Activated CD8-positive, alpha-beta memory T cell treated with anti-CD3 and anti-CD28 coated beads, Interleukin-2, amount 50 U/mL, for 48 hours (primary cell): ENCODE results near the gene KCNQ1OT1.

Experiments
- DNase-seq: peaks from one replicate; pipeline ENCODE4 v3.0.0-alpha.2; 2020

KCNQ1OT1 gene

DNA sequence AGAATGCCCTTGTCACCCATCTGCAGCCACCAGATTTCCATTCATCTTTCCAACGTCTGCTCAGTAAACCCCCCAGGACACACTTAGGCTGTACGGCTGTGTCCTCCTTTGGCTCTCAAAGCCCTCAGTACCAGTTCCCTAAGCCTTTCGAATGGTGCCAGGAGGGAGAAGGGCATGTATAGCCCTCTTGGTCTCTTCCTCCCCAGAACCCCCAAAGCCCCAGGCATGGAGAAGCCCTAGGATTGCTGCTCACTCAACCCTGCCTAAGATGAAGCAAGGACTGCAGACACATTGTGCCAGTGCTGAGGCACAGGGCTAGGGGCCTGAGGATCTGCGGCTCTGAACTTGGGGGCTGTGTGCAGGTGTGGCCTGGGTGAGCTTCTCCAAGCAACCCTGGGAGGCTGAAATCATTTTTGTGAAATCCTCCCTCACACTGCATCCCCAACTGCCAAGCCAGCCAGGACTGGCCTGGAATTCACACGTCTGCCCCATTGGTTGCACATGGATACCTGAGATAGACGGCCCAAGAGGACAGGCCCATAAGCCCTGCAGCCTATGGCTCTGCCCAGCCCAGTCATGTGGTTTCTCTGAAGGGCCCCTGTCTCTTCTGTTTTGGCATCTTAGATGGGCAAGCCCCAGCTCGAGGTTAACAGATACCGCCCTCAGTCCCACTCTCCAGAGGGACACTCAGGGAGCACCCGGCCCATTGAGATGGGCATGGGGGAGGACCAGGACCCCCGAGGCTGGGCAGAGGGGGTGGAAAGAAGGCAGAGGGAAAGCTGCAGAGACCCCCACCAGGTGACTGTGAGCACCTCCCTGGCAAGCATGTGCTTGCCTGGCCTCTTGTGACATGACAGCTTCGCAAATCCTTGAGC, 34.0 kb downstream of the KCNQ1OT1 start:
- no peak for DNase-seq

DNA sequence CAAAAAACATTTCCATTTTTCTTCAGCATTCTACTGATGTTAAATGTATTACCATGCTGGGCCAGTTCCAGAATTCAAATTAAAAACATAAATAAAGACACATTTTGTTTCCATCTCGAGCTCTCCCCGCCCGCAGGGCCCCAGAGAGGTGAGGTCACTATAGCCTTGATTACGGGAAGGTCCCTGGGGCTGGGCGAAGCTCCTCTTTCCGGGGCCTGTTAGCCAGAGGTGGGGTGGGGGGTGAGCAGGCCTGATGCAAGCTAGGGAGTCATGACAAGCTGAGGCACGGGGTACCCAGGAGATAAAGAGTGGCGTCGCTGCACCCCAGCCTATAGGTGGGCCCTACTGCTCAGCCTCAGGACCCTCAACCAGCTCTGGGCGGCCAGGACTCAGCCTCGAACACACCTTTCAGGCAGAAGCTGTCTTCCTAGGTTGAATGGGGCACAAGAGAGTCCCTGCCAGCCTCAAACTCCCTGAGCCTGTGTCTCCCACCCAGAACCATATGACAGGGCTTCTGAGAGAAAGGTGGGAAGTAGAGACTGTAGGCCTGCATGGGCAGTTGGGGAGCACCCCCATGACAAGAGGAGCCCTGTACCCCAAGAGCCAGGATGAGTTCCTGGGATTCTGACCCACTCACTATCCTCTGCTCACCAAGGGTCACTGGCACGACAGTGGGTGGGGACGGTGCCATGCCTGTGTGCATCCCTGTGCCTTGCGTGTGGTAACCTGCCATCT, 34.8 kb downstream of the KCNQ1OT1 start:
- DNase-seq = no peak

DNA sequence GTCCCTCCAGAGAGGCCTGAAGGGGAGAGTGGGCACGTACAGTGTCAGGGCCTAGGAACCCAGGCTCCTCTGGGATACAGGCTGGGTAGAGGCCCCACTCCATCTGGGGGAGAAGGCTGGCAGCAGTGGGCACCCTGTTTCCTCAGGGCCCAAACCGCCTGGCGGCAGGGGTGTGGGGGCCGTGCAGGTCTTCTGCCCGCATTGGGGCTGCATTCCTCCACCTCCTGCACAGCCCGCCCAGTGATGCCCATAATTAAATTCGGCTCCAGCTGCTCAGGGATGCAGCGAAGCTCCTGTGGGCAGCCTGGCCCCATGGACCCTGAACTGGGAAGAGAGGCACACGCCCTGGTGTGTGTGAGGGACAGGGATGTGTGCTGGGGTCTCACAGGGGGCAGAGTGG, 35.4 kb downstream of the KCNQ1OT1 start:
- no peak for DNase-seq

DNA sequence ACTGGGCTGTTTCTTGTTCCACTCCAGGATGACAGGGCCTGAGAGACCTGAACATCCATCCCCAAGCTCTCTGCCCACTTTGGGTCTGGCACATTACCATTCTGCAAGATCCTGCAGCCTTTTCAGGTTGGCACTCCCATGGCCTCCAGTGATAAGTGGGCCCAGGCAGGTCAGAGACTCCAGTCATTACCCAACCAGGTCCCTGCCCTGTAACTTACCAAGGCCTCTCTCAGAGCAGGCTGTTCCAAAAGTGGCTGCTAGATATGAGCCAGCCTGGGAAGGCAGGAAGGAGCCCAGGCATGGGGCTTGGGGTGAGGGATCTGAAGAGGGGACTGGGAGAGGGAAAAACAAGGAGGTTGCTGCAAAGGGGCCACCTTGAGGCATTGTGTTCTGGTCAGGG, 35.9 kb downstream of the KCNQ1OT1 start:
- no peak for DNase-seq

DNA sequence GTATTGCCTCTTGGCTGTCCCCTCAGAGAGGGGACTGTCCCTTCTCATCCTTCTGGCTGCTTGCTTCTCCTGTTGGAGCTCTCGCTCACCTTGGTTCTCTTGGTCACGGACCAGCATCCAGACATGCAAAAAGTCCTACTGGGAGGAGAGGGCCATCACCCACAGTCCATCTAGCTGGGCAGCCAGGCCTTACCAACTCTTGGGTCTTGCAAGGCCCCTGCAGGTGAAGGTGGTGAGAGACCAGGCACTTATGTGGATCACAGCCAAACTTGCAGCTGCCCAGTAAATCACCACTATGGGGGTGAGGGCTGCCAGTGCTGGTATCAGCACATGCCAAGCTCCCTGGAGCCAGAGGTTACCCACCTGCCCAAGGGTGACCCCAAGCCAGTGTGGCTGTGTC, 36.3 kb downstream of the KCNQ1OT1 start:
- no peak for DNase-seq

DNA sequence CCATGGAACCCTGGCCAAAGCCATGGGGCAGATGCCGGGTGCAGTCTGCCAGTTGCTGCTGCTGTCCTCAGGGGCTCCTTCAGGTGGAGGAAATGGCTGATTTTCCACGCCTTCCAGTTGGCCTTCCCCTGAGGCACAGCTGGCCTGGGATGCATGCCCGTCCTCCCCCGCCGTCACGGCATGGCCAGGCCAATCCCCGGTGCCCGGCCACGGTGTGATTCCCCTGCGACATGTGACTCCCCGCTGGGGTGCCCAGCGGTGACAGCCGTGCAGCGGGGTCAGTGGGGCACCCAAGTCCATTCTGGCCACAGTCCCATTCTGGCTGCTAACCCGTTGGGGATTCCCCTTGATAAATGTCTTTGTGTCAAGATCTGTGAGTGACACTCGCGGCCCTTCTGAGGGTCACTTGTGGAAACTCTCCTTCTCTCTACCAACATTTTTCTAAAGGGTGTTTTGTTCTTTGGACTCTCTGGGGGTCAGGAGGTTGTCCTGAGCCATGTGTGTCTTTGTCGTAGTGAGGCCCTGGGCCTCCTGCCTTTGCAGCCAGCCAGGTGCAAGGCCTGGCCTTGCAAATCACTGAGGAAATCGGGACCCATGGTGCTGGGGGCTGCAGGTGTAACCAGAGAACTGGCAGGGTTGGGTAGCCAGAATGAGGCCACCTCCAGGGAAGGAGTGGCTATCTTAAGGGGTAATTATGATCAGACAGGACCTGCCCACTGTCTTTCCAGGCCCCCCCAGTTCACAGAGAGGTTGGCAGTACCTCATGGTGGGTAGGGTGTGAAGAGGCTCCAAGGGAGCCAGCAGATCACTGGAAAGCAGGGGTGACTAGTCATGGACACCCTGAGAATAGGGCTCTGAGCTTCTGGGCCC, 37.1 kb downstream of the KCNQ1OT1 start:
- DNase-seq = no peak

DNA sequence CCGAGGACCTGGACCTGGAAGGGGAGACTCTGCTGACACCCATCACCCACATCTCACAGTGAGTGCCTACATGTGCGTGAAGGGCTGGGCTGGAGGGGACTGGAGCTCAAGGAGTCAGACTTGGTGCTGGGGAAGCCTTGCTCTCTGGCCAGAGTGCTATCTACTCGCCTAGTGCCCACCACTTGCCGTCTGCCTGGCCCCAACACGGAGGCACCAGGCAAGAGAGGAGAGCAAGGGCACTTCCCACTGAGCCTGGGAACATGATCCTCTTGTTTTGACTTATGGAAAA, 37.8 kb downstream of the KCNQ1OT1 start:
- DNase-seq = no peak

DNA sequence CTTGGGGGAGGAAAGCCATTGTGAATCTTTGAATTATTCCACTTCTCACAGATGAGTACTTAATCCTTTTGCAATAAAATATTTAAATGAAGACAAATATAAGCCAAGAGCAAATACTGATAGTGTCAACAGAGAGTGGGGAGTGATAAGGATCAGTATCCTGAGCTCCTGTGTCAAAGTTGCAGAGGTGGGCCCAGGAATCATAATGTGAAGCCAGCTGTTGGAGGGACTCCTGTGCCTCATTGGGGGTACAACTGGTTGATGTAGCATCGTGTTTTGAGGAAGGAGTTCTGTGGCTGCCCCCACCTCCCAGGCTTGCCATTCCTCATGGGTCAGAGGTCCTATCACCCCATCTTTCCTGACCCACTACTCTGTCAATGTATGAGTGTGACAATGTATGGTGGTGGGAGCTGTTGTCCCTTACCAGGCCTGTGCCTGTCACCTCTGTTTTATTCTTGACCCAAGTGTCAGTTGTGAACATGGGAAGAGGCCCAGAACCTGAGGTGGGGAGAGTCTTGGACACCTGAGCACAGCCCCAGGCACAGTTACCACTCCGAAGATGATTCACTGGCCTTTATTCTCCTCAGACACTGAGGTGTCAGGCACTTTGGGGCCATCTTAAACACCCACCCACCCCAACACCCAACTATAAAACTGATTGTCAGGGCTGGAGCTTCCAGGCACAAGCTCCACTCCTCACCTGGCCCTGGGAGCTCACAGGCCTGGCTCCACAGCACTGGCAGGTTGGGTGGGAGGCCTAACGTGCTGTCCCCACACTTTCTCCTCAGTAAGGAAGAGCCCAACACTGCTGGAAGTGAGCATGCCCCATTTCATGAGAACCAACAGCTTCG, 38.4 kb downstream of the KCNQ1OT1 start:
- DNase-seq = no peak

DNA sequence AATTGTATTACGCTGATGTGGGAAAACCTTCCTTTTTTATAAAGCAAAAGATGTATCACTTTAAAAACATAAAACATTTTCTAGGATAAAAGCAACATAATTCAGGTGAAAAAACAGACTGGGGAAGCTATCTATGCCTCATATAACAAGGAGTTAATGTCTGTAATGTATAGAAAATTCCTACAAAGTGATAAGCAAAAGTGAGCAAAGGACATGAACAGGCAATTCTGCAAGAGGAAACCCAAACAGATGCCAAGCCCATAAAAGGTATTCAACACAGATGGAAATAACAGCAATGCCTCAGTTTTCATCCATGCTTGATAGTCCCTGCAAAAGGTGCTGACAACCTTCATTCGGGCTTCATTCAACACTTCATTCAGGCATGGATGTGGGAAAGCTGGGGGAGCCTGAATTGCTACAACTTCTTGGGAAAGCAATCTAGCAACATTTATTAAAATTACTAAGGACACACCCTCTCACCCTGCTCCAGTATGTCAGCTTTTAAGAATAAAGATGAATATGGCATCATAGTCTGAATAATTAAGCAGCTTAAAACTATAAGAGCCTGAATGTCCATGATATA, 39.3 kb downstream of the KCNQ1OT1 start:
- DNase-seq = no peak

DNA sequence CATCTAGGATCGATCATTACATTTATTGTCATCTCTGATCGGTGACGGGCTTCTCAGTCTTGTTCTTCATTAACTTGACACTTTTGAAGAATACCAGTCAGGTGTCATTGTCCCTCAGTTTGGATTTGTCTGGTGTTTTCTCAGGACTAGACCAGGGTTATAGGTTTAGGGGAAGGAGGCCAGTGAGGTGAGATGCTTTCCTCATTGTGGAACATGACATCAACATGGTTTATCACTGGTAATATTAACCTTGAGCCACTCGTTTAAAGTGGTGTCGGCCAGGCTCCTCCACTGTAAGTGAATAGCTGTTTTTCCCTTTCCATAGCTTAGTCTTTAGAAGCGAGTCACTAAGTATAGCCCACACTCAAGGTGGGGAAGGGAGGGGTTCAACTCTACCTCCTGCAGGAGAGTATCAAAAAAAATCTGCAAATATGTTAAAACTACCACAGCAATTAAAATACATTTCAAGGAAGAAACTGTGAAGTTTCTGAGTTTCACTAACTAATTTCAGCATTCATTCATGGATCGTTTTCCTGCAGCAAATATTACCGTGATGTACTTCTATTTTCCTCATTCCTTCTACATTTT, 42.0 kb downstream of the KCNQ1OT1 start:
- DNase-seq = no peak

DNA sequence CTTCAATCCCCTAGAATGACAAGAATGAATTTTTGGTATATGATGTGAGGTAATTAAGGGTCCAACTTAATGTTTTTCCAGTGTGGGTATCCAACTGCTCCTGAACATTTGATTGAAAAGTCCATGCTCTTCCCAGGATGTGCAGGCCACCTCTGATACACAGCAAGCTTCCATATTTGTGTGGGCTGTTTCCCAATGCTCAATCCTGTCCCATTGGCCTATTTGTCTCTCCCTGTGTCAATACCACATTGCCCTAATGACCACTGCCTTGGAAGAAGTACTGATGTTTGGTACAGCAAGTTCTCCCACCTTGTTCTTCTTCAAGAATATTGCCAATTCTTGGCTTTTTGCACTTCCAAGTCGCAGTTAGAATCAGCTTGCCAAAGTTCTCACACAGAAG, 42.9 kb downstream of the KCNQ1OT1 start:
- no peak for DNase-seq

DNA sequence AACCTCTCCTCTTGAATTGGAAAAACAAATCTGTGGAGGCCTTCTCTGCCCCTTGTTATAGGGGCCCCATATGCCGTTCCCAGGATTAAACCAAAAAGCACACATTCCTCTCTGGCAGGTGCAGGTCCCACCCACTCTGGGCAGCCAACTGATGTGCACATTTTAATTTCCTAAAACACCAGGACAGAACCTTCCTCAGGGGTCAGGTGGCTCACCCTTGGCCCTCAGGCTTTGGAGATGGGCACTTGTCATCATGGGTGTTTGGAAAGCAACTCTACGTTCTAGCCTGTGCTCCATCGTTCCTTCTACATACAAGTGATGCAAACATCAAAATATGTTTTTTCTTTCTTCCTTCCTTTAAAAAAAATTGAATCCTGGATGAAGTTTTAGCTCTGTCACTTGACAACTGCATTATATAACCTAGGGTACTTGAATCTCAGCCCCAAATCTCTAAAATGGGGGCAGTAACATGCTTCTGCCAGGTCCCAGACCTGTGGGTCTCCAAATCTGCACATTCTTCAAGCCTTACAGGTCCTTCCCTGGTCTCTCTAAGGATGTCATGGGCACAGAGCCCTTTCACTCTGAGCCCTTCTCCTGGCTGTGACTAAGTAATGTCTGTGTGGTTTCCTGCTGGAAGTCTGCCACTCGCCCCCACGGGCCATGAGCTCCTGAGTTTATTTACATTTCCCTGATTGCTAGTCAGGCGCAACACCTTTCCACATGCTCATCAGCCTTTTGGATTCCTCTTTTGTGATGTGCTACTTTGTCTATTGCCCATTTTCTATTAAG, 43.8 kb downstream of the KCNQ1OT1 start:
- no peak for DNase-seq

DNA sequence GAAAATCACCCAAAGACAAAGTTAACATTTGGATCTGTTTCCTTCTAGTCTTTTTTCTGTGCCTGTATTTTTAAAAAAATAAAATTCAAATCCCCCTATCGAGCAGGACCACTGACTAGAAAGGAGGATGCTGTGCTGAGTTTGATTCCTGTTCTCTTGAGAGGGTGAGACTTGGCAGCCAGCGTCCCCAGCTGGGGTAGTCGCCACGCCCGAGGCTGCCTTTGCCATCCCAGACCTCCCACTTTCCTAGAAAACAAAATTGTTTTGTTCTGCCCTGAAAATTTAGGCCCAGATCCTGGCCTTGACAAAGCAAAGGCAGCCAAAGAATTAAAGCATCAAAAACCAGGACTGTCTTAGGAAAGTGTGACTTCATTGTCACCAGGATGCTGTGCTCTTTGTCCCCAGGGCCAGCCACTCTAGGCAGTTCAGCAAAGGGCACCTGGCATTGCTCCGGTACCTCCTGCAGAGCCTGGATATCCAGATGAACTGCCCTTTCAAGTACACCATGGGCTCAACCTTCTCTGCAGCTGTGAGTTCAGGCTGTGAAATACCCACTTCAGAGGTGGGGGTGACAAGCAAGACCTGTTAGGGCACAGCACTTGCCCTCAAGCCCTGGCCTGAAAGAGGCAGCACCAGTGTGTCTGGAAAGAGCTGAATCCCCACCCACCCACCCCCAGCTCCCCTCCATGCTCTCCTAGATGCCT, 44.6 kb downstream of the KCNQ1OT1 start:
- DNase-seq = no peak

DNA sequence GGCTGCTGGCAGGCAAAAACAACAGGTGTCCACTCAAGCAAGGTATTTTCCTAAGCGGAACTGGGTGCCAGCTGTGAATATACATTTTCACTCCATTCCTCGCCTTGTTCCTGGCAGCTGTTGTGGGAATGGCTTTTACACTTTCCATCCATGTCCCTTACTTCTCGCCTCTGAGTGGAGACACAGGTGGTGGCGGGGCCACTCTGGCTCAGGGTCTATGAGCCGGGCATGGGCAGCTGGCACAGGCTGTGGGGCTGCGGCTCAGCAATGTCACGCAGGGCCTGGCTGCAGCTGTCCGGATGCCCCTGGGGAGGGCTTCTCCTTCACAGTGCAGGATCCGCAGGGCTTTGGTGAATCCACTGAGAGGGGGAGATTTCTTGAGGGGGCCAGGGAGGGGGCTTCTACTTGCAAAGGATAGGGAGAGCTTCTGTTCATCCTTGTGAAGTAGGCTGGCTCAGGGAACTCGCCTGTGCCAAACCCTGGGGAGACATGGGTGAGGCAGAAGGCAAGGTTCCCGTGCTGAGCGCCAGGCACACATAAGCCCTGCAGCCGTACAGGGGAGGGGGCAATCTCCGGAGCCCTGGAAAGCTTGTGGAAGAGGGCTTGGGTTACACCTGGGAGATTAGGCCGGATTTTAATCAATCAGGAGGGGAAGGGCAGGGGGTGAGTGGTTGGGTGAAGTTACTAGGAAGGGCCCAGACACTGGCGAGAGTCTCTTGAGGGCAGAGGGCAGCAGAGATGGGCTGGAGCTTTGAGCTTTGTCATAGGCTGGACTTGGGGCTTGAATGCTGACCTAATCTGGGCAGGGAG, 45.7 kb downstream of the KCNQ1OT1 start:
- DNase-seq = no peak

DNA sequence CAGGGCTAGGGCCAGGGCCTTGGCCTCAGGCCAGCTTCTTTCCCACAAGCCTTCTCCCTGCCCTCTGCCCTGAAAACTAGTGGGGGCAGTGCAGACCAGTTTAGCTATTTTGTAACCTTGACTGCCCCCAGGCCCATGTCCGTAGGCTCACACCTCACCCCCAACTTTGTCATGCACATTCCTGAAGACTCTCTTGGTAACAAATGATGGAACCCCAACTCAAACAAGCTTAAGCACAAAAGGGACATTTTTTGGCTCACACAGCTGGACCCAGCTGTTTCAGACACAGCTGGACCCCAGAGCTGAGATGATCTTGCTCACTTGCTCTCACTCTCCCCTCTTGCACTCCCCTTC, 46.6 kb downstream of the KCNQ1OT1 start:
- no peak for DNase-seq

DNA sequence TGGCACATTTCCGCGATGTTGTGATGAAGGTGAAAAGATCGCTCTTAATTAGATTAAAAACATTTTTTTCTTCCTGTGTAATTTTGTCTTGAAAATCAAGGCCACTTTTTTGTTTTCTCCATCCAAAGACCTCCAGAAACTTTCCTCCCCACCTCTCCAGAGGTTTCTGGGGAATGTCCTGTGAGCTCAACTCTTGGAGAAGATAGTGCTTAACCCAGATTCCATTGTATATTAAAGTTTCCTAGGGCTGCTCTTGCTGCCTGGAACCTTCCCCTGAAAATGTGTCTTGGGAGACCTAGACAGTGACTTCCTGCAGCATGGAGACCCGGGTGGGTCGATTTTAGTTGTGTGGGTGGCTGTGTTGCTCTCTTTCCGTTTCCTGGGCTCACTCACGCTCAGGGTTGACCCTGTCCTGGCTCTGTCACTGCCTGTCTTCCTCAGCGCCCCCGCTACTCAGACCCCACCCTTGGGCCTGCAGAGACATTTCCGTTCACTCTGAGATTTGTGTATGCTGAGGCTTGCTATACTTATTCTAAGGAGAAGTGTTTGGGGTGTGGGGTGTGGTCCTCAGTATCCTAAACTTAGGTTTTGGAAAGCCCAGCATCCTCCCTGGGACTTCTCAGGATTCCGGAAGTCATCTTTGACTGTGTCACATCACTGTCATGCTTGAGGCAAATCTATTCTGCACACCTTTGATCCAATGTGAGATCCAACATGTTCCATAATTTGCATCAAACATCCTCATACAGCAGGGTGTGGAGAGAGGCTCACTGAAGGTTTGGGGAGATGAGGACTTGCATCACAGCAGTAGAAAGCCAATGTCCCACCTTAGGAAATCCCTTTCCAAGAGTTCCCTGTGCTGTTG, 47.2 kb downstream of the KCNQ1OT1 start:
- DNase-seq = no peak

DNA sequence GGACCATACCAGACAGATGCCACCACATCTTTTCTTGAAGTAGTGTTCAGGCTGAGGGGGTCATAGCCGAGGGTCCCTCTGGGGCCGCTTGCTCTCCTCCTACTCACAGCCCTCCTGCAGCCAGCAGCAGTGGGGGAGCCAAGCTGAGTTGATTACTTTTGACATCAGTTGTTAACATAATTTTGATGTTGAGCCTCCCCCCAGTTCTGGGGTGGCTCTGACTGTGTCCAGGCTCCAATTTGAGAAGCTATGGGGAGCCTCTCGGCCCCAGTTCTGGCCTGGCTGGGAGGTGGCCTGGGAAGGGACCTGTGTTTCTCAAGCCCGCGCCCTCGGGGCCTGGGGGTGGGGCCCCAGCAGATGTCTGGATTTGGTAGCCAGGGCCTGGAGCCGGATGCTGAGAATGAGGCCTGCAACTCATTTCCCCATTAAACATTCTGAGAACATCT, 47.9 kb downstream of the KCNQ1OT1 start:
- no peak for DNase-seq

DNA sequence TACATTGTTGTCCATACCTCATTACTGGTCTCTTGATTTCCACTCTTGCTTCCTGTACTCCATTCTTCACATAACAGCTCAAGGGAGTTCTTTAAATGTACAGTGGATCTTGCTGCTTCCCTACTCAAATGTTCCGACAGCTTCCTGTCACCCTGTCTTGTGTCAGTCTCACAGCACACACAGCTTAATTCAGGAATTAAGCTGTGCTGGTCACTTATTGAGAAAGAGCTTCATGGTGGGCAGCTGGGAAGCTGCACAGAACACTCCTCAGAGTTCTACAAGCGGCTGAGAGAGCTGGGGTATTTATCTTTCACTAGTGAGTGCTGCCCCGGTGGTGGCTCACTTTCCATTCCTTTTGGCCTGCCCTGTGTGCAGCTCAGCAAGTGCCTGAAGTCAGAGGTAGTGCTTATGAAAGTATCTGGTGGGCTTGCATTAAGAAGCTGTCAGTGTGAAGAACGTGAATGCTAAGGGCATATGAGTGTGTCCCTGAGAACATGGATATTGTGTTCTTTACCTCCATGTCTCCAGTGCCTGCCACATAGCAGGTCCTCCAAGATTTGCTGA, 48.7 kb downstream of the KCNQ1OT1 start:
- DNase-seq = no peak
